ENCODE measurements around the gene ATAD3C. TPM values are rescaled to one million over a fixed set of nuclear protein-coding genes. Genes with fewer than 3 reads are reported as not detected.
A peak's percentile ranks its signal among the peaks of the same experiment; 100 is the strongest.

ATAD3C gene
- total and polyA plus RNA-seq, 2 of the 8 experiments (the other 6 are each of a cell fraction or from before 2014, with no cell fraction given) = 2.0 to 2.7 TPM

DNA sequence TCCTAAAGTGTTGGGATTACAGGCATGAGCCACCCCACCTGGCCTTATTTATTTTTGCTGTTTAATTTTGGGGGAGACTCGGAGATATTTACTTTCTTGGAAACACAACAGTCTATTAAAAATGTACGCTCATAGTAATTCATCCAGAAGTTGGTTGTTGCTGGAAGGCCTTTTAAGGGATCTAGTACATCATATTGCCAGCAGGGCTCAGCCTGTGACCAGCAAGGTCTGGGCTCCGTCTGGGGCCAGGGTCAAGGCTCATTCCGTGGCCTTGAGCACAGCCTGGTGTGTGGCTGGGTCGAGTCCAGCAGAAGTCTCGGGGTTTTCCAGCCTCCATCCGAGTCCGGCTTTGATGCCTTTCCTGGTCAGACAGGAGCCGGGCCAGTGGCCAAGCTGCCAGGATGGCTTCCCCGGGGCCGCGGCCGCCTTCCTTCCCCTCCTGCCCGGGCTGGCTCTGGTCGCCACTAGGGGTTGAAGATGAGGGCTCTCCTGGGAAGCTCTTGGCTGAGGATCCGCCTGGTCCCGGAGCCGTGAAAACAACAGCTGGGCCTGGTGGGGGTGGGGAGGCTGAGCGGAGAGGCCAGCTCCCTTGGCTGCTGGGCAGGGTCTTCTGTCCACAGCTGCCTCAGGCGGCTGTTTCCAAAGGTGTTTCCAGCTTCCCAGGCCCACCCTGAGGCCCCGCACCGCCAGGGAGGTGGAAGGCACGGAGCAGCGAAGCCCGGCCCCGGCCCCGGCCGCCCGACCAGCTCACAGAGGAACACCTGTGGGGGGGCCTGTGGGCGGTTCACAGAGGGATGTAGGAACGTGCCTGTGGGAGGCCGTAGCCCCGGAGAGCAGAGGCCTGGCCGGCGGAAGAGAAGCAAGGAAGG lies 19.1 kb upstream of the ATAD3C start:
- TF ChIP-seq RXRA (IDR thresholded peaks at IDR 0.05; ENCODE audit: insufficient read depth, low read depth, low read length) = no peak
- TF ChIP-seq TBP (IDR thresholded peaks at IDR 0.05; ENCODE audit: low read depth, low read length) = peak; percentile 16; the same call in 1 of the 2 replicates
- TF ChIP-seq, protein P1, sequence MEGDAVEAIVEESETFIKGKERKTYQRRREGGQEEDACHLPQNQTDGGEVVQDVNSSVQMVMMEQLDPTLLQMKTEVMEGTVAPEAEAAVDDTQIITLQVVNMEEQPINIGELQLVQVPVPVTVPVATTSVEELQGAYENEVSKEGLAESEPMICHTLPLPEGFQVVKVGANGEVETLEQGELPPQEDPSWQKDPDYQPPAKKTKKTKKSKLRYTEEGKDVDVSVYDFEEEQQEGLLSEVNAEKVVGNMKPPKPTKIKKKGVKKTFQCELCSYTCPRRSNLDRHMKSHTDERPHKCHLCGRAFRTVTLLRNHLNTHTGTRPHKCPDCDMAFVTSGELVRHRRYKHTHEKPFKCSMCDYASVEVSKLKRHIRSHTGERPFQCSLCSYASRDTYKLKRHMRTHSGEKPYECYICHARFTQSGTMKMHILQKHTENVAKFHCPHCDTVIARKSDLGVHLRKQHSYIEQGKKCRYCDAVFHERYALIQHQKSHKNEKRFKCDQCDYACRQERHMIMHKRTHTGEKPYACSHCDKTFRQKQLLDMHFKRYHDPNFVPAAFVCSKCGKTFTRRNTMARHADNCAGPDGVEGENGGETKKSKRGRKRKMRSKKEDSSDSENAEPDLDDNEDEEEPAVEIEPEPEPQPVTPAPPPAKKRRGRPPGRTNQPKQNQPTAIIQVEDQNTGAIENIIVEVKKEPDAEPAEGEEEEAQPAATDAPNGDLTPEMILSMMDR (IDR thresholded peaks at IDR 0.05; ENCODE audit: control extremely low read depth in 1 of 3, insufficient read depth in 1 of 3, low read depth in 1 of 3, low read length in 3 of 3) = peak in 2 of 3 experiments; percentile 13 to 32; a peak in 3 of 4 replicates
- no peak for TF ChIP-seq FOSL1 (IDR thresholded peaks at IDR 0.05; ENCODE audit: insufficient read depth, low read depth, low read length)
- 0 out of 2 replicates have a peak, but pooled peaks have one; percentile 48 for TF ChIP-seq TCF12 (IDR thresholded peaks at IDR 0.05; ENCODE audit: low read depth, low read length)
- TF ChIP-seq, protein P2, sequence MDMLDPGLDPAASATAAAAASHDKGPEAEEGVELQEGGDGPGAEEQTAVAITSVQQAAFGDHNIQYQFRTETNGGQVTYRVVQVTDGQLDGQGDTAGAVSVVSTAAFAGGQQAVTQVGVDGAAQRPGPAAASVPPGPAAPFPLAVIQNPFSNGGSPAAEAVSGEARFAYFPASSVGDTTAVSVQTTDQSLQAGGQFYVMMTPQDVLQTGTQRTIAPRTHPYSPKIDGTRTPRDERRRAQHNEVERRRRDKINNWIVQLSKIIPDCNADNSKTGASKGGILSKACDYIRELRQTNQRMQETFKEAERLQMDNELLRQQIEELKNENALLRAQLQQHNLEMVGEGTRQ (IDR thresholded peaks at IDR 0.05; ENCODE audit: low read length) = no peak
- POLR2A ChIA-PET (ENCODE audit: partially characterized antibody) = interaction anchor here (0.7 to 22.9 kb wide), 12 partner anchors 8 to 145 kb away, joined by 3 to 515 read pairs (median 3); partner anchors contain the start of genes ANKRD65, CCNL2 and MRPL20
- no peak overlapping the region for H2BK15ac ChIP-seq (ENCODE audit: low read length)
- CTCF ChIA-PET (ENCODE audit: partially characterized antibody) = interaction anchor here (0.7 to 4.4 kb wide), 9 partner anchors 10 to 236 kb away, joined by 3 to 36 read pairs (median 4); partner anchors contain the start of gene ANKRD65
- FAIRE-seq = no peak
- H3K4ac ChIP-seq (replicated peaks; ENCODE audit: insufficient read length, low read depth, low read length) = peak overlapping the region; percentile 57
- peak overlapping the region in 1 of 4 experiments; percentile 26; a peak in 1 of 8 replicates for H3K4me3 ChIP-seq (ENCODE audit: extremely low read depth in 1 of 4, insufficient read depth in 2 of 4, low read depth in 3 of 4, low read length in 4 of 4)
- no peaks in the 10 kb centered on the region for H3K79me2 ChIP-seq (ENCODE audit: control insufficient read depth in 1 of 2, insufficient read depth in 2 of 2, low read length in 2 of 2)
- peak overlapping the region; percentile 14 to 41; a peak in 2 of 4 replicates for H3K4me2 ChIP-seq (ENCODE audit: insufficient read depth in 1 of 2, low read depth in 2 of 2, low read length in 2 of 2)
- peak overlapping the region; percentile 90 for H4K8ac ChIP-seq (ENCODE audit: extremely low read depth, insufficient read depth, low read length)
- 0 out of 2 replicates have a peak overlapping the region, but pooled peaks have one; percentile 19 for H3K27ac ChIP-seq (ENCODE audit: low read depth, low read length)
- no peaks in the 10 kb centered on the region; a peak in 1 of 8 replicates for H3K36me3 ChIP-seq (ENCODE audit: control insufficient read depth in 2 of 4, insufficient read depth in 4 of 4, low read length in 3 of 4)
- H3K4me1 ChIP-seq (replicated peaks in 1 of 4; ENCODE audit: control insufficient read depth in 3 of 4, insufficient read depth in 4 of 4, low read length in 3 of 4) = peaks cover 0 to 62% (median 47%) of the 10 kb centered on the region in 4 experiments; a peak in 6 of 7 replicates
- H3K56ac ChIP-seq (replicated peaks; ENCODE audit: insufficient read length, low read depth, low read length) = peak overlapping the region; percentile 32
- no peak overlapping the region for H2BK5ac ChIP-seq (ENCODE audit: low read depth, low read length)
- H3K23ac ChIP-seq (ENCODE audit: insufficient read length) = no peak overlapping the region
- DNase-seq (ENCODE audit: low read depth in 1 of 2, low spot score in 2 of 2) = peak in 1 of 2 experiments; percentile 78
- H4K5ac ChIP-seq (ENCODE audit: insufficient read length, low read depth, low read length) = peak overlapping the region; percentile 61
- H2BK120ac ChIP-seq (replicated peaks; ENCODE audit: low read depth, low read length) = no peak overlapping the region
- H2AFZ ChIP-seq (ENCODE audit: low read length) = no peak overlapping the region
- H3K23me2 ChIP-seq (ENCODE audit: low read depth, low read length) = peaks cover 18% of the 10 kb centered on the region; the same call in 1 of the 2 replicates
- H2BK20ac ChIP-seq (ENCODE audit: low read length) = no peak overlapping the region
- H3K9me3 ChIP-seq (ENCODE audit: insufficient read depth in 2 of 2, low read depth in 1 of 2, low read length in 1 of 2) = peaks cover 0 to 3% of the 10 kb centered on the region in 2 experiments; a peak in 1 of 4 replicates
- WGBS, 2 experiments (ENCODE audit: extremely low coverage in 1 of 2, insufficient coverage in 1 of 2, insufficient read length in 1 of 2, insufficient replicate concordance in 2 of 2, low coverage in 1 of 2, low lambda C conversion rate in 2 of 2, missing lambda C conversion rate in 1 of 2) = 64% methylated on average over 23 of the region's 35 CpGs; no CpG with 5 or more reads in 1 of the 2 experiments
- no peaks in the 10 kb centered on the region for H3K79me1 ChIP-seq (ENCODE audit: low read depth, low read length)
- no peak overlapping the region for H3K14ac ChIP-seq (ENCODE audit: insufficient read length)
- peak overlapping the region; percentile 75; the same call in 1 of the 2 replicates for H3K18ac ChIP-seq (ENCODE audit: extremely low read depth, low read length)
- no peaks in the 10 kb centered on the region for H4K20me1 ChIP-seq (replicated peaks in 1 of 2; ENCODE audit: control insufficient read depth in 1 of 2, insufficient read depth in 2 of 2, low read length in 2 of 2)
- no peak overlapping the region for H2AK5ac ChIP-seq (ENCODE audit: low read depth, low read length)
- peak overlapping the region; percentile 10 for H4K91ac ChIP-seq (replicated peaks; ENCODE audit: insufficient read length, low read length)
- H3K9ac ChIP-seq (replicated peaks in 1 of 4; ENCODE audit: extremely low read depth in 1 of 4, low read depth in 3 of 4, low read length in 3 of 4) = no peak overlapping the region; a peak in 1 of 7 replicates
- no peaks in the 10 kb centered on the region for H3K27me3 ChIP-seq (replicated peaks in 1 of 4; ENCODE audit: control insufficient read depth in 3 of 4, extremely low read depth in 1 of 4, insufficient read depth in 3 of 4, low read length in 3 of 4)
- peak overlapping the region; percentile 13; the same call in 1 of the 2 replicates for H2BK12ac ChIP-seq (ENCODE audit: low read depth, low read length)

All from H1 (cell line).